Heart right ventricle (tissue), 16 donors: ENCODE measurements around the gene CDK19. TPM values are rescaled to one million over a fixed set of nuclear protein-coding genes. Genes with fewer than 3 reads are reported as not detected.
"Not testable (repeated sequence)": the region's sequence is repeated elsewhere in the genome, so short reads cannot be mapped to it uniquely, and the experiment has no call there.

Experiments
- ATAC-seq, 8 donors: fragments of 200-7000 bp; cut with Tn5 transposase; one replicate each; pipeline ENCODE4 v1.9.1; 2020; ENCODE audit warnings: mild to moderate bottlenecking in 8 of 8, moderate library complexity in 8 of 8, moderate number of reproducible peaks in 1 of 8
- DNase-seq, 2 donors: peaks; one replicate each; pipeline ENCODE4 v3.0.0-alpha.2; 2020
- H3K27ac ChIP-seq, 10 donors: fragments of 200-600 bp; sonication (generic) in 2 of 10; one replicate each; pipeline versions ENCODE4 v1.5.0 to v1.8.0; 2020 to 2022; ENCODE audit warnings: mild to moderate bottlenecking in 3 of 10
- H3K27me3 ChIP-seq, 7 donors: fragments of 200-600 bp; one replicate each; pipeline ENCODE4 v1.8.0; 2021 to 2022; ENCODE audit warnings: mild to moderate bottlenecking in 2 of 7
- H3K36me3 ChIP-seq, 9 donors: fragments of 200-600 bp; sonication (generic) in 1 of 9; one replicate each; pipeline versions ENCODE4 v1.5.0 to v1.8.0; 2020 to 2022; ENCODE audit warnings: mild to moderate bottlenecking in 2 of 9
- H3K4me1 ChIP-seq, 9 donors: fragments of 200-600 bp; sonication (generic) in 1 of 9; one replicate each; pipeline versions ENCODE4 v1.5.0 to v1.8.0; 2020 to 2022; ENCODE audit warnings: mild to moderate bottlenecking in 4 of 9
- H3K4me3 ChIP-seq, 10 donors: fragments of 200-600 bp; sonication (generic) in 2 of 10; one replicate each; pipeline versions ENCODE4 v1.5.0 to v1.8.0; 2020 to 2022; ENCODE audit warnings: mild to moderate bottlenecking in 7 of 10, moderate library complexity in 2 of 10
- H3K9me3 ChIP-seq, 11 donors: fragments of 200-600 bp in 10 of 11; sonication (generic) in 2 of 11; one replicate each; pipeline versions ENCODE4 v1.5.0 to v1.8.0; 2013 to 2022; ENCODE audit warnings: mild to moderate bottlenecking in 2 of 11, control low read depth in 1 of 11, moderate library complexity in 1 of 11
- WGBS, 2 donors: extraction: QIAGEN DNeasy Blood & Tissue Kit; methylation state at CpG; one replicate each; pipeline ENCODE4 v1.1.7; 2013; ENCODE audit warnings: inconsistent platforms in 1 of 2; 5-methylcytosine and 5-hydroxymethylcytosine counted together
- intact Hi-C, 10 donors: fragments of 100-400 bp; cut with DNase I; formaldehyde crosslinking; loops; one replicate each; pipeline versions ENCODE4 v1.11.1 to v1.14.2; 2022
- polyA plus RNA-seq, 2 donors: library from polyadenylated mRNA; stranded (reverse); fragments of 200-250 nt; gene quantifications; one replicate each; pipeline ENCODE4 v1.2.3, GENCODE V29; 2013
- total RNA-seq, 10 donors: library from RNA; stranded (reverse); fragmentation: NEBNext Ultra II Directional in 3 of 10; extraction: Animal tissue kit (Norgen Biotek cat#: 25700) in 3 of 10; gene quantifications; one replicate each; pipeline versions ENCODE4 v1.2.1 to v1.2.4, GENCODE V29; 2021 to 2023
- TF ChIP-seq, protein P1 (sequence below), 9 donors: fragments of 200-600 bp; sonication (generic) in 2 of 9; IDR thresholded peaks; one replicate each; pipeline versions ENCODE4 v1.5.0 to v1.8.0; 2021 to 2022; ENCODE audit warnings: antibody characterized with exemption in 9 of 9, mild to moderate bottlenecking in 5 of 9, moderate library complexity in 1 of 9
- donor health status: Arrhythmogenic right ventricular cardiomyopathy.
- donor health status: ischemic (EF 13 %, LVEDD 7.1; RV severe dilation, severe dysfunction).
- donor health status: healthy with polysubstance abuse.
- donor health status: DM: no; HTN: yes; CAD: no.
- donor health status: DM: no; HTN: no; CAD: no.
- donor health status: ischemic (EF 25% LVEDD 6.9; RV normal size, moderate dysfunction).
- donor health status: ischemic (EF 25% LVEDD 5.7; RV mildly dilated, moderate dysfunction).
- donor health status: healthy.
- donor health status: DM: yes; HTN: yes; CAD: no.
- donor health status: Ischemic cardiomyopathy.
- donor health status: ischemic (EF 35%, LVEDD 5.7; RV mildly dilated, moderate dysfunction).
- donor health status: nonischemic (EF 11% LVEDD 7.7; RV severe dilation, severe dysfunction).
- donor health status: DM: yes; HTN: yes; CAD: no.
- donor health status: PGD.
- donor health status: ischemic (EF 29% LVEDD 5.4; RV normal size, mild dysfunction).
- donor health status: nonischemic (EF 23%, LVEDD 6.1; RV moderate dilation, normal function).

The CDK19 gene
- total and polyA plus RNA-seq, 12 donors = 3.9 to 13.0 (median 8.4) TPM

DNA sequence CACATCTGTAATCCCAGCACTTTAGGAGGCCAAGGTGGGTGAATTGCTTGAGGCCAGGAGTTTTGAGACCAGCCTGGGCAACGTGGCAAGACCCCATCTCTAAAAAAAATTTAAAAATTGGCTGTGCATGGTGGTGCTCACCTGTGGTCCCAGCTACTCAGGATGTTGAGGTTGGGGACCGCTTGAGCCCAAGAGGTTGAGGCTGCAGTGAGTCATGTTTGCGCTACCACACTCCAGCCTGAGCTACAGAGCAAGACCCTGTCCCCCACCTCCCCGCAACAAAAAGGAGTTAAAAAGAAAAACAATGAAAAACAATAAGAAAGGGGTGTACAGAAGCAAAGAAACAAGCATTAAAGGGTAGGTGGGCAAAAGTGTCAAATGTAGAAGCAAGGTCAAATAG lies 57.3 kb downstream of the CDK19 start:
- H3K9me3 ChIP-seq = no peaks in the 10 kb centered on the region
- ATAC-seq (no peak), DNase-seq (no peak)
- H3K27me3 ChIP-seq = no peaks in the 10 kb centered on the region
- no peak overlapping the region for H3K4me3 ChIP-seq
- H3K36me3 ChIP-seq = no peaks in the 10 kb centered on the region
- WGBS, 2 donors = 93 to 95% methylated on average over 4 of the region's 4 CpGs
- H3K27ac ChIP-seq = no peak overlapping the region
- TF ChIP-seq, protein P1, sequence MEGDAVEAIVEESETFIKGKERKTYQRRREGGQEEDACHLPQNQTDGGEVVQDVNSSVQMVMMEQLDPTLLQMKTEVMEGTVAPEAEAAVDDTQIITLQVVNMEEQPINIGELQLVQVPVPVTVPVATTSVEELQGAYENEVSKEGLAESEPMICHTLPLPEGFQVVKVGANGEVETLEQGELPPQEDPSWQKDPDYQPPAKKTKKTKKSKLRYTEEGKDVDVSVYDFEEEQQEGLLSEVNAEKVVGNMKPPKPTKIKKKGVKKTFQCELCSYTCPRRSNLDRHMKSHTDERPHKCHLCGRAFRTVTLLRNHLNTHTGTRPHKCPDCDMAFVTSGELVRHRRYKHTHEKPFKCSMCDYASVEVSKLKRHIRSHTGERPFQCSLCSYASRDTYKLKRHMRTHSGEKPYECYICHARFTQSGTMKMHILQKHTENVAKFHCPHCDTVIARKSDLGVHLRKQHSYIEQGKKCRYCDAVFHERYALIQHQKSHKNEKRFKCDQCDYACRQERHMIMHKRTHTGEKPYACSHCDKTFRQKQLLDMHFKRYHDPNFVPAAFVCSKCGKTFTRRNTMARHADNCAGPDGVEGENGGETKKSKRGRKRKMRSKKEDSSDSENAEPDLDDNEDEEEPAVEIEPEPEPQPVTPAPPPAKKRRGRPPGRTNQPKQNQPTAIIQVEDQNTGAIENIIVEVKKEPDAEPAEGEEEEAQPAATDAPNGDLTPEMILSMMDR (IDR thresholded peaks at IDR 0.05) = no peak
- no peaks in the 10 kb centered on the region for H3K4me1 ChIP-seq
- intact Hi-C loops = no loop called here

DNA sequence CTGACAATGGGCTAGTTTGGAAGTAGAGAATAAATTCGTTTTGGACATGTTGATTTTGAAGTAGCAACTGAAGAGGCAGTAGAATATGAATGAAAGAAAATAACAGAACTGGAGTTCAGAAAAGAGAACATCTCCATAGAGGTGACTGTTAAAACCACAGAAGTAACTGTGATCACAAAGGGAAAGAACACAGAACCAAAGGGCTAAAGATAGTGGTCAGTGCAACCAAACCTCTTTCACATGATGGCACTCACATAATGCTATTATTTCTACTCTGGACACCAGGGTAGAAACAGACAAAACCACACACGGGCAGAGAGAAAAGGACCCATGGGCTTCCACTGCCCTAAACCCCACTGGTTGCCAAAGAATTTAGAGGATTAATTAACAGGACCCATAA lies 58.5 kb downstream of the CDK19 start:
- no peak overlapping the region for H3K27ac ChIP-seq
- TF ChIP-seq, protein P1 (IDR thresholded peaks at IDR 0.05) = no peak
- H3K4me3 ChIP-seq = no peak overlapping the region
- no peaks in the 10 kb centered on the region for H3K36me3 ChIP-seq
- intact Hi-C loops = no loop called here
- H3K4me1 ChIP-seq = peaks cover 0 to 2% (median 0%) of the 10 kb centered on the region in 9 donors
- no peak for ATAC-seq
- H3K9me3 ChIP-seq = no peaks in the 10 kb centered on the region
- 84 to 87% methylated on average over 2 of the region's 2 CpGs for WGBS, 2 donors
- no peak for DNase-seq
- H3K27me3 ChIP-seq = no peaks in the 10 kb centered on the region

DNA sequence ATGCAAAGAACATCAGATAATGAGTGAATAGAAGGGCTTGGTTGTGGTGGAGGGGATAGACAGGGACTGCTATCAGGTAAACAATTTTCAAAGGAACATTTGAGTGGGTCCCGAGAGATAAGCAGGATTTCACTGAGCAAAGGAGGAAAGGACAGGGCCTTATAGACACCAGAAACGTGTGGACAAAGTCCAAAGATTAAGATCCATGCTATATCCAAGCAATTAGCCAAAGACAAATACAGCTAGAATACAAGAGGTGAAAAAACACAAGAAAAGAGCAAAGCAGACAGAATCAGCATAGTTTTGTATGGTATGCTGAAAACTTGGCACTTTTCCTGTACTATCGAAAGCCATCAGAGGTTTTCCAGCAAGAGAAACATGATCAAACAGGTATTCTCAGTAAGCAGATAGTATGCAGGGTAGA lies 59.8 kb downstream of the CDK19 start:
- Histone ChIP-seq H3K36me3 (no peaks in the 10 kb centered on the region), H3K4me3 (no peak overlapping the region), H3K27ac (no peak overlapping the region), H3K27me3 (no peaks in the 10 kb centered on the region), H3K4me1 (peaks cover 0 to 16% (median 0%) of the 10 kb centered on the region in 9 donors), H3K9me3 (no peaks in the 10 kb centered on the region)
- DNase-seq (no peak), ATAC-seq (no peak)
- TF ChIP-seq, protein P1 (IDR thresholded peaks at IDR 0.05) = no peak
- WGBS, 2 donors = 86 to 91% methylated on average over 3 of the region's 3 CpGs
- intact Hi-C loops = no loop called here

DNA sequence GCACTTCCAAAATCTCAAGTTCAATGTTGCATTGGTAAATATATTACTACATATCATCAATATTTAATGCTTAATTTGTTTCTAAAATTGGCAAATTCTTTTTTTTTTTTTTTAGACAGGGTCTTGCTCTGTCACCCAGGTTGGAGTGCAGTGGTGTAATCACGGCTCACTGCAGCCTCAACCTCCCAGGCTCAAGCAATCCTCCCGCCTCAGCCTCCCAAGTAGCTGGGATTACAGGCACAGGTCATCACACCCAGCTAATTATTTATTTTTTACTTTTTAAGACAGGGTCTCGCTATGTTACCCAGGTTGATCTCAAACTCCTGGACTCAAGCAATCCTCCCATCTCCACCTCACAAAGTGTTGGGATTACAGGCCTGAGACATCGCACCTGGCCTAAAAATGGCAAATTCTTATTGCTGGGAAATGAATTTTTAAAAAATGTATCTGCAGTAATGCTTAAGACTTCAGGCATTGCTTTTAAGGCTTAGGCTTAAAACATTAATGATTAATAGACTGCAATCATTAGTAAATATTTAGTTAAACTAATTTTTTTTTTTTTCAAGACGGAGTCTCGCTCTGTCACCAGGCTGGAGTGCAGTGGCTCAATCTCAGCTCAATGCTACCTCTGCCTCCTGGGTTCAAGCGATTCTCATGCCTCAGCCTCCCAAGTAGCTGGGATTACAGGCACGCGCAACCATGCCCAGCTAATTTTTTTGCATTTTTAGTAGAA lies 61.2 kb downstream of the CDK19 start:
- H3K27me3 ChIP-seq, H3K36me3 ChIP-seq, H3K27ac ChIP-seq, H3K9me3 ChIP-seq, DNase-seq, ATAC-seq, intact Hi-C loops, H3K4me3 ChIP-seq: not testable (repeated sequence)
- peaks cover 0 to 21% (median 0%) of the 10 kb centered on the region in 9 donors for H3K4me1 ChIP-seq
- 98 to 99% methylated on average over 9 of the region's 9 CpGs for WGBS, 2 donors

DNA sequence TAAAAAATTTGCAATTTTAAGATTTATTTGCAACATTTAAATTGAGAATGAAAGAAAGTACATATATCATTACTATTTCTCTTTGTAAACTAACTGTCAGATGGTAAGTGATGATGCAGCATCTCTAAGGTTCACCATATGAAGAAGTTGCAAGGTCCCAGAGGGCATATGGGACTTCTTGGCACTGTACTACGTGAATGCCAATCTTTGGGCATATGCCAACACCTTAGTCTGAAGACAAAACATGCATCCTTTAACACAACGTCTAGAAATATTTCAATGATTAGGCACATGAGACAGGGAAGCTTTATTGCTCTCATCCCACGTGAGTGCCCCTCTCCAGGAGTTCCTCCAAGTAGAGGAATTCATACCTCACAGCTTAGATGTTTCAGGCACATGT lies 66.8 kb downstream of the CDK19 start:
- H3K4me3 ChIP-seq = no peak overlapping the region
- TF ChIP-seq, protein P1 (IDR thresholded peaks at IDR 0.05) = no peak
- H3K9me3 ChIP-seq = peaks cover 0 to 2% (median 0%) of the 10 kb centered on the region in 11 donors
- WGBS, 2 donors = 36 to 40% methylated on average over 3 of the region's 3 CpGs
- no peak for DNase-seq
- no peaks in the 10 kb centered on the region for H3K27me3 ChIP-seq
- H3K36me3 ChIP-seq = peaks cover 0 to 23% (median 0%) of the 10 kb centered on the region in 9 donors
- intact Hi-C loops = loop anchor here in 1 of 10 donors (2.0 kb wide), 1 partner anchor 56 kb away; no protein-coding TSS in a partner anchor
- no peak overlapping the region for H3K27ac ChIP-seq
- H3K4me1 ChIP-seq = peaks cover 0 to 31% (median 0%) of the 10 kb centered on the region in 9 donors
- ATAC-seq = no peak
